HG03135 (cell line): ENCODE measurements around the gene MATR3.
"Not testable (repeated sequence)": the region's sequence is repeated elsewhere in the genome, so short reads cannot be mapped to it uniquely, and the experiment has no call there.

Experiments
- ATAC-seq: cut with Tn5 transposase; IDR thresholded peaks from one replicate; pipeline ENCODE4 v1.9.1; 2021; ENCODE audit warnings: mild to moderate bottlenecking, moderate library complexity; ENCODE audit not compliant: unreplicated experiment

Gene MATR3

GRCh38 chr5:139295346-139296057 is 2.0 kb downstream of the MATR3 start:
- no peak for ATAC-seq

GRCh38 chr5:139296198-139296597 is 2.7 kb downstream of the MATR3 start:
- ATAC-seq: no peak

- ATAC-seq: no peak
Measured at GRCh38 chr5:139296862-139297326, 3.4 kb downstream of the MATR3 start.

GRCh38 chr5:139297439-139298133 is 4.0 kb downstream of the MATR3 start:
- ATAC-seq: no peak

GRCh38 chr5:139298242-139298641 is 4.7 kb downstream of the MATR3 start:
- no peak for ATAC-seq

GRCh38 chr5:139299486-139299885 is 5.9 kb downstream of the MATR3 start:
- ATAC-seq: no peak

GRCh38 chr5:139301808-139302499 is 8.4 kb downstream of the MATR3 start:
- no peak for ATAC-seq

GRCh38 chr5:139304391-139305324 is 11.1 kb downstream of the MATR3 start:
- no peak for ATAC-seq

- ATAC-seq: no peak
Measured at GRCh38 chr5:139306197-139306596, 12.7 kb downstream of the MATR3 start.

GRCh38 chr5:139306628-139307379 is 13.3 kb downstream of the MATR3 start:
- ATAC-seq: no peak

- no peak for ATAC-seq
Measured at GRCh38 chr5:139308797-139309196, 15.3 kb downstream of the MATR3 start.

- ATAC-seq: not testable (repeated sequence)
Measured at GRCh38 chr5:139310715-139311186, 17.2 kb downstream of the MATR3 start.

GRCh38 chr5:139312075-139312474 is 18.5 kb downstream of the MATR3 start:
- no peak for ATAC-seq

- ATAC-seq: no peak
Measured at GRCh38 chr5:139314276-139314675, 20.7 kb downstream of the MATR3 start.

- no peak for ATAC-seq
Measured at GRCh38 chr5:139315056-139315615, 21.6 kb downstream of the MATR3 start.

- ATAC-seq: no peak
Measured at GRCh38 chr5:139335811-139336210, 42.3 kb downstream of the MATR3 start.

- no peak for ATAC-seq
Measured at GRCh38 chr5:139340051-139340450, 46.5 kb downstream of the MATR3 start.

GRCh38 chr5:139341187-139341688 is 47.7 kb downstream of the MATR3 start:
- ATAC-seq: no peak

GRCh38 chr5:139341689-139342422 is 48.3 kb downstream of the MATR3 start, which contains the start of gene PAIP2:
Gene PAIP2, plus strand, starts transcription at chr5:139341854. Its CDS starts 21,931 bp downstream, at chr5:139363785.
- peak; percentile 88 for ATAC-seq
